NCI-H510A treated with DMSO at 0.1 percent for 48 hours (cell line): Measurements from ENCODE around the gene MMP20.
A peak's percentile ranks its signal among the peaks of the same experiment; 100 is the strongest.
"Not testable (repeated sequence)": the region's sequence is repeated elsewhere in the genome, so short reads cannot be mapped to it uniquely, and the experiment has no call there.

Experiments
- DNase-seq: peaks from one replicate; lab custom pipeline; 2025; lab: John Stamatoyannopoulos, UW

MMP20 gene, protein sequence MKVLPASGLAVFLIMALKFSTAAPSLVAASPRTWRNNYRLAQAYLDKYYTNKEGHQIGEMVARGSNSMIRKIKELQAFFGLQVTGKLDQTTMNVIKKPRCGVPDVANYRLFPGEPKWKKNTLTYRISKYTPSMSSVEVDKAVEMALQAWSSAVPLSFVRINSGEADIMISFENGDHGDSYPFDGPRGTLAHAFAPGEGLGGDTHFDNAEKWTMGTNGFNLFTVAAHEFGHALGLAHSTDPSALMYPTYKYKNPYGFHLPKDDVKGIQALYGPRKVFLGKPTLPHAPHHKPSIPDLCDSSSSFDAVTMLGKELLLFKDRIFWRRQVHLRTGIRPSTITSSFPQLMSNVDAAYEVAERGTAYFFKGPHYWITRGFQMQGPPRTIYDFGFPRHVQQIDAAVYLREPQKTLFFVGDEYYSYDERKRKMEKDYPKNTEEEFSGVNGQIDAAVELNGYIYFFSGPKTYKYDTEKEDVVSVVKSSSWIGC

DNA sequence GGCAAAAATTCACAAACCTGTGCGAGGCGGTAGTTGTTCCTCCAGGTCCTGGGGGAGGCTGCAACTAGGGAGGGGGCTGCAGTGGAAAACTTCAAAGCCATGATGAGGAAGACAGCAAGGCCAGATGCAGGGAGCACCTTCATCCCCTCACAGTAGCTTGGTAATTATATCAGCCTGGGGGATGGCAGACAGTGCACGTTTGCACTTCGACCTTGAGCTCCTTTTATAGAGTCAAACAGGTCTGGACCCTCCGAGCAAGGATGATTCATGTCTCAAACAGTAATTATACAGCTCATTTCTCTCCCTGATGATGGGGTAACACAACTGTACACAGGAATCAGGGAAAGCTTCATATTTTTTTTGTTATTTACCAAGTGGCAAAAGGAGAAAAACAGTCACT, at the start of gene MMP20:
Gene MMP20 (minus strand): TSS at position 156 of the 400 bp plus-strand sequence. CDS start 13 bp downstream, at position 143.
- no peak for DNase-seq

DNA sequence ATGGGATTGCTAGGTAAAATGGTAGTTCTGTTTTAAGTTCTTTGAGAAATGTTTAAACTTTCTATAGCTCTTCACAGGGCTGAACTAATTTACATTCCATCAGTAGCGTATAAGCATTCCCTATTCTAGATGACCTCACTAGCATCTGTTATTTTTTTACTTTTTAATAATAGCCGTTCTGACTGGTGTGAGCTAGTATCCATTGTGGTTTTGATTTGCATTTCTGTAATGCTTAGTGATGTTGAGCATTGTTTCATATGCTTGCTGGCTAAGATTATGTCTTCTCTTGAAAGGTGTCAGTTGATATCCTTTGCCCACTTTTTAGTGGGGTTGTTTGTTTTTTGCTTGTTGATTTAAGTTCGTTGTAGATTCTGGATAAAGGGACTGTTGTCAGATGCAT, 44.5 kb upstream of the MMP20 start:
- no peak for DNase-seq

- DNase-seq, result peak; percentile 44
Measured at GRCh38 chr11:102666331-102666957, 41.3 kb upstream of the MMP20 start.

- no peak for DNase-seq
Measured at GRCh38 chr11:102664001-102664752, 39.0 kb upstream of the MMP20 start.

GRCh38 chr11:102662607-102663006, 37.5 kb upstream of the MMP20 start:
- DNase-seq, result no peak

DNA sequence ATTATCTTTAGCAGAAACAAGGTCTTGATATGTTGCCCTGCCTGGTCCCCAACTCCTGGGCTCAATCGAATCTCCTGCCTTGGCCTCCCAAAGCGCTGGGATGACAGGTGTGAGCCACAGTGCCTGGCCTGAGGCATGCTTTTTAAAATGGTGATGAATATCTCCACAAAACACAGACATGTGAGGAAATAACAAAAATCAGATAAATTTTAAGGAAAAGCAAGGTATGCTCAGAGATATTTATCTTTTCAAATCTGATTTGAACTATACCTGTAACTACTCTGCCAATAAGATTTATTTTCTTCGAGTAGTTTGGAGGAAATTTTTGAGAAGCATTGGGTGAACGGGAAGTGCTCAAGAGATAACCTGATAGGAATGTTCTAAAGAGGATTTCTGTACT, 35.9 kb upstream of the MMP20 start:
- no peak for DNase-seq

DNA sequence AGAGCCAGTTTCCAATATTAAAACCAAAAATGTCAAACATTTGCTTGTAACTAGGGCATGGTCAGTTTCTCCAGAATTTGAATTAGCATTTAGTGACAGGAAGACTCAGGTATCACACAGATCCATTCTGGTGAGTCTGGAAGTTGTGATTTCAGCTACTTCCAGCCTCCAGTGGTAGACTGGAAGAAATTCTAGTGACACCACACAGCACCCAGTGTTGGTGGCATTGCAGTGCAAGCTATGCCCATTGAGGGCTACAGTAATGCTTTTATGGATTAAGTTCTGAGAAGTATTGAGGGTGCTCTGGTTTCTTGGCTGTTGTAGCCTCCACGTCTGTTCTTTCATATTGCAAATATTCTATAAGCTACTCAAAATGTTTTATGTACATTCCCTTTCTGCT, 31.4 kb upstream of the MMP20 start:
- no peak for DNase-seq

DNA sequence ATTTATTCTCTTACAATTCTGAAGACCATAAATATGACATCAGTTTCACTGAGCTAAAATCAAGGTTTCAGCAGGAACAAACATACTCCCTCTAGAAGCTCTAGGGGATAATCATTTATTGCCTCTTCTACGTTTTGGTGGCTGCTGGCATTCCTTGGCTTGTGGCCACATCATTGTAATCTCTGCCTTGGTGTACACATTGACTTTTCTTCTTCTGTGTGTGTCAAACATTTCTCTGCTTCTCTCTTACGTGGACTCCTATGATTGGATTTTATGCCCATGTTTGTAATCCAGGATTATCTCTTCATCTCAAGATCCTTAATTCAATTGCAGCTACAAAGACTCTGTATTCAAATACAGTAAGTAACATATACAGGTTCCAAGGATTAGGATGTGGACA, 30.4 kb upstream of the MMP20 start:
- no peak for DNase-seq

GRCh38 chr11:102654761-102655160, 29.6 kb upstream of the MMP20 start:
- DNase-seq, result no peak

DNA sequence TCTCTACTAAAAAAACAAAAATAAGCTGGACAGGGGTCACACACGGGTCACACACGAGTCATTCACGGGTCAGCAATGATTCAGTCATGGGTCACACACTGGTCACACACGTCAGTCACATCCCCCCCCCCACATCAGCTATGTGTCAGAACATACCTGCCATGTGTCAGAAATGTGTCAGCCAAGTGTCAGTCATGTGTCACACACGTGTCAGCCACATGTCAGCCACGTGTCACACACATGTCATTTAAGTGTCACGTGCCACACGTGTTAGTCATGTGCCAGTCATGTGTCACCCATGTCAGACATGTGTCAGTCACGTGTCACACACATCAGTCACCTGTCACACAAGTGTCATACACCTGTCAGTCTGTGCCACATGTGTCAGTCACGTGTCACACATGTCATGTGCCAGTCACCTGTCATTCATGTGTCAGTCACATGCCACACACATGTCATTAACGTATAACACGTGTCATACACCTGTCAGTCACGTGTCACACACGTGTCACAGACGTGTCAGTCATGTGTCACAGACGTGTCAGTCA, 28.7 kb upstream of the MMP20 start:
- no peak for DNase-seq

DNA sequence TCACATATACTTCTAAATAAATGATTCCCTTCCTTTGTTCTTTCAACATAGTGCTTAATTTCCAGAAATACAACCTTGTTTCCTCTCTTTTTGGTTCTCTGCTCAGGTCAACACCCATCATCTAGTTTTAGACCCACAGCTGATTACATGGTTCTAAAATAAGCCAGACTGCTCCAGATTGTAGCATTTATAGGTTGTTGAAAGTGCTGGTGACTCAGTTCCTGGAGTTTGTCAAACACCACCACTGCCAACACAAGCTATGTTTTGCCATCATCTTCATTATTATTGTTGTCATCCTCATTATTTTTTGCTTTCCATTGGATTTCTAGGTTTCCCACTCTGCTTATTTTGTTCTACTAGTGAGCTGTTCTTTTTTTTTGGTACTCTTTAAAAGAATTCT, 22.3 kb upstream of the MMP20 start:
- DNase-seq, result no peak

GRCh38 chr11:102643941-102644340, 18.8 kb upstream of the MMP20 start:
- DNase-seq, result no peak

- no peak for DNase-seq
Measured at GRCh38 chr11:102640946-102641345, 15.8 kb upstream of the MMP20 start.

- DNase-seq, result no peak
Measured at GRCh38 chr11:102639656-102640055, 14.5 kb upstream of the MMP20 start.

- DNase-seq, result no peak
Measured at GRCh38 chr11:102637731-102638130, 12.6 kb upstream of the MMP20 start.

GRCh38 chr11:102633385-102634026, 8.4 kb upstream of the MMP20 start:
- no peak for DNase-seq

- no peak for DNase-seq
Measured at GRCh38 chr11:102632026-102632425, 6.9 kb upstream of the MMP20 start.

GRCh38 chr11:102630598-102631448, 5.7 kb upstream of the MMP20 start:
- DNase-seq, result no peak

DNA sequence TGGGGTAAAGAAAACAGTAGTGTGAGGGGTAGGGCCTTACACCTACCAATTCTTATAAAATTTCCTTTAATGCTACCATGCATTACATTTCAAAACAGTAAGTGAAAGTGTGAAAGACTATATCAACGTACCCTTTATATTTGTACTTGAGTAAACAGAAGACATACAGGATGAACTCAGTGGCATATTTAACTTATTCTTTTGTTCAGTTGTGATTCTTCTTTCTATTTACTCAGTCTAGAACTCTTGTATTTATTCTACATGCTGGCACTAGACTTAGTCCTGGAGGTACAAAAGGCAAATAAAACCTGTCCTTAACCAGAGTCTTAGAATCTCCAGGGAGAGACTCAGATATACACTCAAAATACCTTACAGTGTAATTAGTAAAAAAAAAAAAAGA, 4.8 kb upstream of the MMP20 start:
- DNase-seq, result not testable (repeated sequence)

GRCh38 chr11:102626676-102627075, 1.5 kb upstream of the MMP20 start:
- DNase-seq, result no peak

- DNase-seq, result no peak
Measured at GRCh38 chr11:102623998-102624397, 1.1 kb downstream of the MMP20 start.
